Measurements from ENCODE around the gene ITPKB. TPM values are rescaled to one million over a fixed set of nuclear protein-coding genes. Genes with fewer than 3 reads are reported as not detected.
A peak's percentile ranks its signal among the peaks of the same experiment; 100 is the strongest.
"Not testable (repeated sequence)": the region's sequence is repeated elsewhere in the genome, so short reads cannot be mapped to it uniquely, and the experiment has no call there.

Gene ITPKB
- total RNA-seq, 1 donor from 2014 or later, result 1.6 TPM

- Histone ChIP-seq H3K27me3 (no peaks in the 10 kb centered on the region), H3K79me2 (ENCODE audit: low read depth) (no peaks in the 10 kb centered on the region), H3K4me2 (peak overlapping the region; percentile 65), H3K9ac (no peak overlapping the region), H3K4me3 (no peak overlapping the region), H3K27ac (no peak overlapping the region), H3K9me3 (ENCODE audit: low read depth) (no peaks in the 10 kb centered on the region), H3K36me3 (no peaks in the 10 kb centered on the region), H2AFZ (replicated peaks) (no peak overlapping the region), H4K20me1 (ENCODE audit: low read depth) (peaks cover 4% of the 10 kb centered on the region), H3F3A (ENCODE audit: low read depth) (peaks cover 22% of the 10 kb centered on the region), H3K4me1 (peaks cover 56% of the 10 kb centered on the region)
- TF ChIP-seq CTCF (IDR thresholded peaks at IDR 0.05) (no peak), EZH2phosphoT487 (IDR thresholded peaks at IDR 0.05) (no peak), EZH2 (IDR thresholded peaks at IDR 0.05) (no peak)
- H3K27me3 Mint-ChIP-seq (ENCODE audit: insufficient read depth, low read depth), result peaks cover 3% of the 10 kb centered on the region
- peaks cover 84% of the 10 kb centered on the region for H3K4me1 Mint-ChIP-seq
- H3K27ac Mint-ChIP-seq, result peak overlapping the region; percentile 98
- DNase-seq (ENCODE audit: low spot score), result peak; percentile 77
- H3K36me3 Mint-ChIP-seq, result peaks cover 8% of the 10 kb centered on the region
- H3K4me3 Mint-ChIP-seq, result peak overlapping the region; percentile 75
- H3K9me3 Mint-ChIP-seq, result peaks cover 3% of the 10 kb centered on the region
Measured at GRCh38 chr1:226723657-226724532, 15.2 kb downstream of the ITPKB start.

GRCh38 chr1:226722901-226723656 is 16.0 kb downstream of the ITPKB start:
- peak overlapping the region; percentile 96 for H3K27ac Mint-ChIP-seq
- no peaks in the 10 kb centered on the region for H3K9me3 ChIP-seq (ENCODE audit: low read depth)
- no peaks in the 10 kb centered on the region for H3K36me3 ChIP-seq
- DNase-seq (ENCODE audit: low spot score), result no peak
- H3K27ac ChIP-seq, result no peak overlapping the region
- peaks cover 56% of the 10 kb centered on the region for H3K4me1 ChIP-seq
- peaks cover 2% of the 10 kb centered on the region for H3K36me3 Mint-ChIP-seq
- H3K4me3 Mint-ChIP-seq, result peak overlapping the region; percentile 75
- H3K4me2 ChIP-seq, result peak overlapping the region; percentile 65
- no peak overlapping the region for H3K4me3 ChIP-seq
- H4K20me1 ChIP-seq (ENCODE audit: low read depth), result peaks cover 4% of the 10 kb centered on the region
- TF ChIP-seq EZH2 (IDR thresholded peaks at IDR 0.05), result no peak
- no peak for TF ChIP-seq EZH2phosphoT487 (IDR thresholded peaks at IDR 0.05)
- no peak for TF ChIP-seq CTCF (IDR thresholded peaks at IDR 0.05)
- H3K27me3 ChIP-seq, result no peaks in the 10 kb centered on the region
- no peak overlapping the region for H3K9ac ChIP-seq
- H3K27me3 Mint-ChIP-seq (ENCODE audit: insufficient read depth, low read depth), result peaks cover 3% of the 10 kb centered on the region
- no peaks in the 10 kb centered on the region for H3K79me2 ChIP-seq (ENCODE audit: low read depth)
- H3F3A ChIP-seq (ENCODE audit: low read depth), result peaks cover 22% of the 10 kb centered on the region
- no peaks in the 10 kb centered on the region for H3K9me3 Mint-ChIP-seq
- no peak overlapping the region for H2AFZ ChIP-seq (replicated peaks)
- H3K4me1 Mint-ChIP-seq, result peaks cover 77% of the 10 kb centered on the region

GRCh38 chr1:226722240-226722900 is 16.7 kb downstream of the ITPKB start:
- Mint-ChIP-seq H3K27me3 (ENCODE audit: insufficient read depth, low read depth) (peaks cover 3% of the 10 kb centered on the region), H3K27ac (peak overlapping the region; percentile 96), H3K36me3 (peaks cover 2% of the 10 kb centered on the region), H3K9me3 (no peaks in the 10 kb centered on the region), H3K4me1 (peaks cover 70% of the 10 kb centered on the region), H3K4me3 (no peak overlapping the region)
- H3K4me2 ChIP-seq, result no peak overlapping the region
- TF ChIP-seq CTCF (IDR thresholded peaks at IDR 0.05), result no peak
- TF ChIP-seq EZH2 (IDR thresholded peaks at IDR 0.05), result no peak
- no peak for TF ChIP-seq EZH2phosphoT487 (IDR thresholded peaks at IDR 0.05)
- no peak overlapping the region for H3K27ac ChIP-seq
- peaks cover 4% of the 10 kb centered on the region for H4K20me1 ChIP-seq (ENCODE audit: low read depth)
- H3K4me1 ChIP-seq, result peaks cover 49% of the 10 kb centered on the region
- H3K27me3 ChIP-seq, result no peaks in the 10 kb centered on the region
- H3K79me2 ChIP-seq (ENCODE audit: low read depth), result no peaks in the 10 kb centered on the region
- H3F3A ChIP-seq (ENCODE audit: low read depth), result peaks cover 22% of the 10 kb centered on the region
- no peaks in the 10 kb centered on the region for H3K36me3 ChIP-seq
- no peaks in the 10 kb centered on the region for H3K9me3 ChIP-seq (ENCODE audit: low read depth)
- DNase-seq (ENCODE audit: low spot score), result no peak
- H2AFZ ChIP-seq (replicated peaks), result no peak overlapping the region
- H3K9ac ChIP-seq, result no peak overlapping the region
- H3K4me3 ChIP-seq, result no peak overlapping the region

GRCh38 chr1:226720574-226720973 is 18.5 kb downstream of the ITPKB start:
- Histone ChIP-seq H3K4me1 (peaks cover 41% of the 10 kb centered on the region), H3F3A (ENCODE audit: low read depth) (peaks cover 22% of the 10 kb centered on the region)
- DNase-seq (ENCODE audit: low spot score); H3K9ac ChIP-seq; H3K79me2 ChIP-seq (ENCODE audit: low read depth); H3K27me3 ChIP-seq; H3K9me3 ChIP-seq (ENCODE audit: low read depth); H3K4me2 ChIP-seq; H3K36me3 ChIP-seq; H3K27ac Mint-ChIP-seq; H3K4me3 Mint-ChIP-seq; H3K9me3 Mint-ChIP-seq; H3K27me3 Mint-ChIP-seq (ENCODE audit: insufficient read depth, low read depth); H3K36me3 Mint-ChIP-seq; H3K27ac ChIP-seq; H3K4me3 ChIP-seq; H4K20me1 ChIP-seq (ENCODE audit: low read depth); H2AFZ ChIP-seq (replicated peaks): not testable (repeated sequence)
- H3K4me1 Mint-ChIP-seq, result peaks cover 54% of the 10 kb centered on the region
